Measurements from ENCODE around the gene RPUSD1.

DNA sequence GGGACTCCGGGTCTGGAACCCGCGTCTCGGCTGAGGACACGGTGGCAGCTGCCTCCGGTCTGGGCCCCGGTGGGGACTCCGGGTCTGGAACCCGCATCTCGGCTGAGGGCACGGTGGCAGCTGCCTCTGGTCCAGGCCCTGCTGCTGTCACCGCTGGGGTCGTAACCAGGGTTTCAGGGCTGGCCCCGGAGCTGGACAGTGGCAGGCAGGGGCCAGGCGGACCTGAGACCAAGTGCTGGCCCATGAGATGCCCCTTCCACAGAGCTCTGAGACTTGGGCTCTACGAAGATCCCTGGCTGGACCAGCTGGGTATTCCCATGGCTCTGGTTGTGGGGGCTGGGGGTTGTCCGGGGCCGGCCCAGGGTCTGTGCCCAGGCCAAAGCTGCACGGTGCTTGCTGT, 3.8 kb downstream of the RPUSD1 start:
- TF ChIP-seq CTCF (IDR thresholded peaks at IDR 0.05) (no peak), POLR2A (IDR thresholded peaks at IDR 0.05) (no peak), POLR2AphosphoS5 (IDR thresholded peaks at IDR 0.05) (no peak)

Data from gastroesophageal sphincter (tissue), 3 donors.